Left lobe of liver (tissue), 2 donors: ENCODE data around the gene ARHGEF16. TPM values are rescaled to one million over a fixed set of nuclear protein-coding genes. Genes with fewer than 3 reads are reported as not detected.
A peak's percentile ranks its signal among the peaks of the same experiment; 100 is the strongest.

ENCODE experiments used
- ATAC-seq: fragments of 200-7000 bp; cut with Tn5 transposase; one replicate; pipeline ENCODE4 v1.9.1; 2020; ENCODE audit warnings: mild to moderate bottlenecking, moderate library complexity
- DNase-seq: peaks from one replicate; pipeline ENCODE4 v3.0.0-alpha.2; 2020; ENCODE audit warnings: low spot score
- total RNA-seq: library from RNA; stranded (reverse); gene quantifications from one replicate; pipeline ENCODE4 v1.2.1, GENCODE V29; 2021
- donor health status: DM: no; HTN: no; CAD: no; lungs with moderate emphysema.
- donor health status: DM: no; HTN: yes; CAD: no.

ARHGEF16 gene
- total RNA-seq, 1 donor from 2014 or later, result 8.1 TPM

DNA sequence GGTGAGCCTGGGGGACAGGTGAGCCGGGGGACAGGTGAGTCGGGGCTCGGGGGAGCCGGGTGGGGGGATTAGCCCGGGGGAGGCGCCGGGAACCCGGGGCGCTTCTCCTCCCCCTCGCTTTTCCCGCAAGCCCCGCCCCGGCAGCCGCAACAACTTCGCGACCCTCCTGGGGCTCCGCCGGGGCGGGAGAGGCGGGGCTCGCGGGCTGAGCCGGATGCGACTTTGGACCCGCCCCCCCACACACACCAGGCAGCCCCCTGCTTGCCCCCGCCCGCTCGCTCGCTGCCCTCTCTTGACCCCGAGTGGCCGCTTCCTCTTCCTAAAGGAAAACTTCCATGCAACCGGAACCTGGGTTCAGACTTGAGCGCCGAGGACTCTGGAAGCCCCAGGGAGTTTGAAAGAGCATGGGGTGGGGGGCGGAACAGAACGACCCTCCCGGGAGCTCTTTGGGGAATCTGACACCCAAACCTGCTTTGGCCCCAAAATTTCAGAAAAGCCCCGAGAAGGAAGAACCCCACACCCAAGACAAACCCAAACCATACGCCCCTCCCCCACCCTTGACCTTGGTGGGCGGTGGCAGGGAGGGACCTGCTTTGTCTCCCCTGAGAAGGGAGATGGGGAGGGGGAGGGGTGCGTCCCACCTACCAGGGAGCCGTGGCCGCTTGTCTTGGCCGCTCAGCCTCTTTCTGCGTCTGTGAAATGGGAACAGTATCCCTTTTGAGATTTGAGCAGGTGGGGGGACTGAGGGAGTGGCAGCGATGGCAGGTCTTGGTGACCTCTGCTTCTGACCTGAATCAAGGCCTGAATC is 550 bp downstream of the ARHGEF16 start:
- peak; percentile 58 for DNase-seq
- ATAC-seq, result peak; percentile 26

DNA sequence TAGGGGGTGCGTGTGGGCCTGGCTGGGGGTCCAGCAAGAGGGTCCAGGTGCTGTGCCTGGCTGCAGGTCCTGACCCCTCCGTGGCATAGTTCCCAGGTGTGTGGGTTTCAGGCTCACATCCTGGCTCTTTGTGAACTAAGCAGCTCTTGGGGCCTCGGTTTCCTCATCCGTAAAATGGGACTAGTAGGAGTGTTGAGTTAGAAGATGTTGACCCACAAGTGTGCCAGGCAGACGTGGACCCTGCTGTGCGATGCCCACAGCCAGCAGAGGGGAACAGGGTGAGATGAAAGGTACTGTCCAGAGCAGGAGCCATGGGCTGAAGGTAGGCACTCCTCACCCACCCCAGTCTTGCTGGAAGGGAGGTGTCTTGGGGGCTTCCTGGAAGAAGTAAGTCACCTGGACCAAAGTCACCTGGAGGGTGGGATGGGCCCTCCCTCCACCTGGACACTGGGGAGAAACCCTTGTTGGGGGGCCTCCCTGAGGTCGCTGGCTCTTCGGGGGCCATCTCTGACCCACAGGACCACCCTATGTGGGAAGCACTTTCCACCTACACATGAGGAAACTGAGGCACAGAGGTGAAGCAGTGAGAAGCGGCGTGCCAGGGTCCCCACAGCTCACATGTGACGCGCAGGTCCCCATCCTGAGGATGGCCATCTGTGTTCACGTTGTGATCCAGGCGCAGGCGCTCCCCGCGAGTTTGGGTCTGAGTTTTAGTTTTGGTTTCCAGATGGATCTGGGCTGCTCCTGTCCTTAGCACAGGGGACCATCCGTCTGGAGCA is 1.4 kb downstream of the ARHGEF16 start:
- no peak for ATAC-seq
- DNase-seq, result no peak

DNA sequence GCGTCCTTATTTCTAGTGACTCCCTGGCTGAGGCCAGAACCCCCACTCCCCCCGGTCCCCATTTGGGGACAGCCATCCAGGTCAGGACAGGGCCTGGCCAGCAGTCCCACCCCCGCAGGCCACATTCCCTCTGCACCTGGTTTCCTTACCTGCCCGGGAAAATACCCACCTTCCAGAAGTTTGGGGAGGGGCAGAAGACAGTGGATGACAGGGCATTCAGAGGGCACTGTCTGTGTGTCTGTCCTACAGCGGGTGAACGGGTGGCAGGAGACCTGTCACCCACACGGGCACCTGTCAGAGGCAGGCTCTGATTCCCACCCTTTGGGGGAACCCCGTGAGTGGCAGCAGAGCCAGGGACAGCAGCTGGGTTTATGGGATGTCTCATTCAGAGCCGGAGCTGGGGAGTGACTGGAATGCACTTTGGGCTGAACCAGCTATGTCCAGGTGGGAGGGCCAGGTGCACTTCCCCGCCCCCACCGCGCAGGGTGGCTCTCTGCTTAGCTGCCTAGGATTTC is 2.0 kb downstream of the ARHGEF16 start:
- ATAC-seq (no peak), DNase-seq (no peak)

DNA sequence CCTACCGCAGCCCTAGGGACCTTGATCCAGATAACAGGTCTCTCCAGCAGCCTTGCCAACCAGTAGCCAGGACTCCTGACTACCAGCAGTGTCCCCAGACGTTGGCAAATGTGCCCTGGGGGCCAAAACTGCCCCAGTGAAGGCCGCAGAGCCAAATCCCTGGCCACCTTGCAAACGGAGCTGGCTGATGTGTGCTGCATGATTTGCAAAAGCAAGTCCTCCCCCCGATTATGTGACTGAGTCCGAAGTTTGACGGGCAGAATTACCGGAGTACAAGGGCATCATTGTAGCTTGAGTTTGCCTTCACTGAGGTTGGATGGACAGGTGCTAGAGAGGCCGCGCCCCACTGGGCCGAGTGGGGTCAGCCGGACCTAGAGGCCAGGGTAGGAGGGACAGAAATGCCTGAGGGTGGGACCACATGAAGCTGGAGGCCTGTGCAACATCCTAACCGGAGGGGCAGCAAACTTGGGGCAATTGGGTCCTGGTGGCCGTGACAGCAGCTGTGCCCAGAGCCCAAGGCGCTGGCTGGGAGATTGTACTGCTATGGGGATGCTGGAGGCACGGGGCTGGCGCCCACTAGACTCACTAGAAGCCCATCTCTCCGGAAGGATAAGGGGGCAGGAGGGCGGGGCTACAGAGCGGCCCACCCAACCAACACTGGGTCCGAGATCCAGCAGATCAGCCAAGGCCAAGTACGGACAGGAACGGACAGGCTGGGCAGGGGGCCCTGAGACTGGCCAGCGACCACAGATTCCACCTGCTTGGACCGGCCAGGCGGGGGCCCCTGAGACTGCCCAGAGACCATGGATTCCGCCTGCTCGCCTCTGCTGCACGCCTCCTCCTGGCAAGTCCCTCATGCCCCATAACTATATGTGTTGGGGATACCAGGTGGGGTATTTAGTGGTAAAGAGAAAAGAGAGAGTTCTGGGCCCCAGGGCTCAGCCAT is 2.8 kb downstream of the ARHGEF16 start:
- DNase-seq, result no peak
- no peak for ATAC-seq

DNA sequence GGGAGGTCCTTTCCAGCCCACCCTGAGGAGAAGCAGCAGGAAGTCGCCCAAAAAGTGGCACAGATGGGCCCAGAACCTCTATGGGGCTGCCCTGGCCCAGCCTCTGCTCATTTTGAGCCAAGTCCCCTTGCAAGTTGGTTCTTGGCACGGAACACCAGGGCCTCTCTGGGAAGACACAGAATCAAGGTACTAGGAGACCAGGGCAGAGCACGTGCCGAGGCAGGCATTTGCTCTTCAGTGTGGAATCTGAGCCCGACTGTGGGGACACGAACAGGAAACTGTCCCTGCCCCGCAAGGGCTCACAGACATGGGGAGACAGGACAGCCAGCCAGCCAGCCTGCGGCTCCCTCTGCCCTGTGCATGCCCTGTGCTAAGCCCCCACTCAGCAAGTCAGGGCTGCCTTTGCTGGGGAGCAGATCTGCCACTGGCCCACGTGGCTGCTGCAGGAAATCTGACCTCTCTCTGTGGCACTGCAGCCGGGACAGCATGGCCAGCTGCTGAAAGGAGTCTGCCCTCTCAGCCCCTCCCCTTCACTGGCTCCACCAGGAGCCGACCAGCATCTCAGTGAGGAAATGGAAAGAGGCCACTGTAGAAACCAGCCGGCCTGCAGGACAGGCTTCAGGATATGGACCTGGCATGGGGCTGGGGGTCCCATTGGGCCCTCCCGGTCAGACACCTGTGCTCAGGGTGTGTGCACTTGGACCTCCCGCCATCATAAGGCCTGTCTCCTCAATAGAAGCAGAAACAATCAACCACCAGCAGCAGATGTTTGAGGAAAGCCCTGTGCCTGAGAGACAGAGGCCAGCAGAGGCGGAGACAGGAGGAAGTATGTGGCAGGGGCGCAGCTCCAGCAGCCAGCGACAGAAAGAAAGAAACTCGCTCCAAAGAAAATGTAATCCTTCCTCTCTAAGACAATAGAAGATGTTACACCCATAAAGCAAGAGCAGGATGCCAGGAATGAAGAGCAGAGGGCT is 3.7 kb downstream of the ARHGEF16 start:
- no peak for ATAC-seq
- no peak for DNase-seq

DNA sequence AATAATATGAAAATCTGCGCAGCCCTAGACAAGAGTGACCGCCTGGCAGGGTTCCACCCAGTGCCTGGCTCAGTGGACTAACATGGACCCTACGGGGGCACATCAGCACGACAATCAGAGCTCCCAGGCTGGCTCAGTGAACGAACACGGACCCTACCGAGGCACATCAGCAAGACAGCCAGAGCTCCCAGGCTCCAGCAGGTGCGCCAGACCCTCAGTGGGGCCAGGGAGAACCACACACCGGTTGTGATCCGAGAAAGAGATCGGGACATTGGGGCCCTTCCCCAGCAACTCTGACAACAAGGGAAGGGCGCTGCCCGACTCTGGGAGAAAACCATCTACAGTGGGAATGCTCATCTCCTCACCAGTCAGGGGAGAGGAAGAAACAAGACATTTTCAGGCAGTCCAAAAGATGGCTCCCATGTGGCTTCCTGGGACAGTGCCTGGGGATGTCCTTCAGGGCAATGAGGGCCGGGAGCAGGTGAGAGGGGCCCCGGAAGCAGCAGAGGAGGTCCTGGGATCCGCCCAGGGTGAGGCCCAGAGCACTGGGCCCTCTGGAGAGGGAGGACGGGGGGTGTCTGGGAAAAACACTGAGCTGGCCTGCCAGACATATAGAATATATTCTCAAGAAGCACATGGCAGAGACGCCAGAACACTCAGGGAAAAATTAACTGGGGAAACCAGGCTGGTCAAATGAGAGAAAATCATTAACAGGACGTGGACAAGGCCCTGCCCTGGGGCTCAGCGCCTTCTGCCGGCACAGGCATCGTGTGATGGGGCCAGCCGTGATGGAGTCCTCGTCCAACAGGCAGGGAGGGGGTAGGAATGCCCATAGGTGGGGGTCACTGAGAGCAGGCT is 4.8 kb downstream of the ARHGEF16 start:
- DNase-seq, result no peak
- no peak for ATAC-seq

DNA sequence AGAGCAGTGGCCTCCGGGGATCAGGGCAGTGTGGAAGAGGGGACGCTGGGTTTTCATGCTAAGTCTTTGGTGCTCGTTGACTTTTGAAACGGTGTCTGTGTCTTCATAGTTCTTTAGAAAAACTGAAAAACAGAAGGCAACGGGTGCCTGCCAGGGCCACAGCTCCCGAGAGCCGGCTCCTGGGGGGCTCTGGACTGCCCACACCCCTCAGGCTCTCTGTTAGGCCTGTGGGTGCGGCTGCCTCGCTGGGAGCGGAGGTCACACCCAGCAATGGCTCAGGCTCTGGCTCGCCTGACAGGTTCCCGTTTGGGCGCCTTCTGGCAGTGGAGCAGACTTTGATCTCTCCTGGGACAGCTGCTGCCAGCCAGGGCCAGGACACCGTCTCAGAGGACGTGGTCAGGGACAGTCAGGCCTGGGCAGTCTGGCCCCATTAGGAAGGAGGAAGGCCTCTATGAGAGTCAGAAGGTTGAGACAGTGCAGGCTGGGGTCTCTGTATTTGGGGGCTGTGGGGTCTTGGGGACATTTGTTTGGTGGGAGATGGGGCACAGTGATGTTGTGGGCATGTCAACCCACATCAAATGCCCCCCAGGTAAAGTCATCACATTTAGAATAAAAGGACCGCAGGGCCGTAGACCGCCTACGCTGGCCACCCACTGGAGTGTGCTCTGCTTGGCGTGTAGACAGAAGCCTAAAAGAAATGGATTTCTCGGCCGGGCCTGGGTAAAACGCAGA is 5.6 kb downstream of the ARHGEF16 start:
- ATAC-seq (peak; percentile 95), DNase-seq (peak; percentile 84)

DNA sequence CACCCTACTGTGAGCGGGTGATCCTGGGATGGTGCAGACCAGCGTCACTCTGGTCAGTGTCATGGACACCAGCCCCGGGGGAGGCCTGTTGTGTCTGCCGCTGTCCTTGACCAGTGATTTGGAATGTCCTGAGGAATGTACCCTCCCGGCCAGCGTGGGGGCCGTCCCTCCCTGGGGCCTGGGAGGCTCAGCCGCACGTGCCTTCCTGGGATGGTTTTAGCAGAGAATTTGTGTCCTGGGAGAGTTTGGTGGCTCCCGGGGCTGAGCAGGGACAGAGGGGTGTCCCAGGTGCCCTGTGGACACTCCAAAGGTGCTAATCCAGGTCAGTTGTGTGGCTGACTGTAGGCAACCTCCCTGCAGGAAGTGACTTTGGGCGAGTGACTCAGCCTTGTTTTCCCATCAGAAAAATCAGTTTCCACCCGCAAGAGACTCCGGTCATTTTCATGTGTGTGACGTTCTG is 6.2 kb downstream of the ARHGEF16 start:
- no peak for DNase-seq
- peak; percentile 4 for ATAC-seq

DNA sequence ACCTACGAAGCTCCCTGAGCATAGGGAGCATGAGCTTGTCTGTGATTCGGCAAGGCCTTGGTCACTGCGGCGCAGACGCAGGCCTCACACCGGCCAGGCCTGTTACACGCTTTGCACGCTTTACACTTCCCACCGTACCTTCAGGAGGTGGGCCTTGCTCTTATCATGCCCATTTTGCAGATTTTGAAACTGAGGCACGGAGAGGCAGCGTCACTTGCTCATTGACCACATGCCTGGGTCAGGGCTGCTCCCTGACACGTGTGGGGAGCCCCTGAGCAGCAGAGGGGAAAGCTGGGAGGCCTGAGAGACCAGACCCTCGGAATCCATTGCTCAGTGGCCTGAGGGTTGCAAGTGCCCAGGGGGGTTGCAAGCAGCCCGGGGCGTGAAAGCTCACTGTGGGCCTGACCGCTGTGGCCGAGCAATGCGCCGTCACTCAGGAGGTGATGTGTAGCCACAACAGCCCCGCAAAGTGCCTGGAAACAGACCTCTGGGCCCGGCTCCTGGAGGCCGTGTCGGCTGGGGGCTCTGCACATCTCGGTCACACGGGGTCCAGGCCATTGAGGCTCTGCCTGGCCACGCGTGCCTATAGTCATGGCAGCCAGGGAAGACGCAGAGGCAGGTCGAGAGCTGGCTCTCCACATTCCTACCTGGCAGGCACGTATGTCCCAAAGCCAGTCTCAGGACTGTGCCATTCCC is 6.9 kb downstream of the ARHGEF16 start:
- no peak for DNase-seq
- no peak for ATAC-seq

DNA sequence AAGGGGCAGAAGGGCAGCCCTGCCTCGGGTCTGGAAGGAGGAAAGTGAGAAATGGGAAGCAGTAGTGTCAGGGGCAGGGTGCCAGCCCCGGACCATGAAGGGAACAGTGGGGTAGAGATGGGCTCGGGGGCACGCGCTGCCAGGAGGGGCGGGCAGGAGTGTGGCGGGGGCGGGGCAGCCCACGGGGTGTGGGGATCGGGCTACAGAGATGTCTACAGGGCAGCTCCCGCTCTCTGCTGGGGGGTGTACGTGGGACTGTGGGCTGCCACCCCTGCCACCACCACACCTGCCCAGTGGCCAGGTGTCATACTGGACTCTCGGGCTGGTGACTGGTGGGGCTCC is 7.4 kb downstream of the ARHGEF16 start:
- no peak for ATAC-seq
- DNase-seq, result no peak

DNA sequence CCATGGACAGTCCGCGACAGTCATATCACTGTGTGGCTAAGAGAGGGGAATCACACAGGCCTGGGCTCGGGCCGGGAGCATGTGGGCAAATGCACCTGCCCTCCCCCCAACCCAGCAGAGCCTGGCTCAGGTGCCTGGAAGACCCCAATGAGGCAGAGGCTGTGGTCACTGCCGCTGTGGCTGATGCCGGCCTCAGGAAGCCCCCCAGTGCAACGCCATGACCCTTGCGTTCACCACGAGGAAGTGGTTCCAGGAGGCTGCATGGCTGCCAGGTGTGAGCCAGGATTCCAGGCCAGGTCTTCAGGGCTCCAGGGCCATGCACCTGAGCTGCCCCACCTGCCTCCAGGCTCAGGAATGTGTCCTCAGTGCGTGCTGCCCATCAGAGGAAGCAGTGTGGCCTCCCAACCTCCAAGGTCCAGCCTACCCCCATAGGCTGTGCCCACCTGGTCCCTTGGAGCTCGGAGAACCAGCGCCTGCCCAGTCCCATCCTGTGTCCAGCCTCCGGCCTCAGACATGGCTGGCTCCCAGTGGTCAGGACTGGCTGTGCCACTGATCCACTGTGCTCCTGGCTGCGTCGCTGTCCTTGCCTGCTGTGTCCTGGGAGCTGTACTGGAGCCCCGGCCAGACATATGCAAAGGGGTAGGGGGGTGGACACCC is 8.0 kb downstream of the ARHGEF16 start:
- no peak for ATAC-seq
- DNase-seq, result no peak

DNA sequence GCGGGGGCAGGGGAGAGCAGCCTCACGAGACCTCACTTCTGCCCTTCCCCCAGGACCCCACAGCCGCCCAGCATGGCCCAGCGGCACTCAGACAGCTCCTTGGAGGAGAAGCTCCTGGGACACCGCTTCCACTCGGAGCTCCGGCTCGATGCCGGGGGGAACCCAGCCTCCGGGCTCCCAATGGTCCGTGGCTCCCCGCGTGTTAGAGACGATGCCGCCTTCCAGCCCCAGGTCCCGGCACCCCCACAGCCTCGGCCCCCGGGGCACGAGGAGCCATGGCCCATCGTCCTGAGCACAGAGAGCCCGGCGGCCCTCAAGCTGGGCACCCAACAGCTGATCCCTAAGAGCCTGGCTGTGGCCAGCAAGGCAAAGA is 8.5 kb downstream of the ARHGEF16 start:
- ATAC-seq (no peak), DNase-seq (no peak)

DNA sequence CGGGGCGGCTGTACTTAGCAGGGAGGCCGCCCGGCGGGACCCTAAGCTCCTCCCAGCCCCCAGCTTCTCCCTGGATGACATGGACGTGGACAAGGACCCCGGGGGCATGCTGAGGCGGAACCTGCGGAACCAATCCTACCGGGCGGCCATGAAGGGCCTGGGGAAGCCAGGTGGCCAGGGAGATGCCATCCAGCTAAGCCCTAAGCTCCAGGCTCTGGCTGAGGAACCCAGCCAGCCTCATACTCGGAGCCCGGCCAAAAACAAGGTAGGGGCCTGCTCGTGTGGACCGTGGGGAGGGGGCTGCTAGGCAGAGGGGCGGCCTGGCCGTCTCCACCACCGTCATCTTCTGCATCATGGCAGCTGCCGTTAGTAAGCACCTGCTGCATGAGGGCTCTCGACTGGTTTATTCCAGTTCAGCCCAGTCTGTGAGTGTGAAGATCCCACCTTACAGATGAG is 9.0 kb downstream of the ARHGEF16 start:
- DNase-seq (no peak), ATAC-seq (no peak)

DNA sequence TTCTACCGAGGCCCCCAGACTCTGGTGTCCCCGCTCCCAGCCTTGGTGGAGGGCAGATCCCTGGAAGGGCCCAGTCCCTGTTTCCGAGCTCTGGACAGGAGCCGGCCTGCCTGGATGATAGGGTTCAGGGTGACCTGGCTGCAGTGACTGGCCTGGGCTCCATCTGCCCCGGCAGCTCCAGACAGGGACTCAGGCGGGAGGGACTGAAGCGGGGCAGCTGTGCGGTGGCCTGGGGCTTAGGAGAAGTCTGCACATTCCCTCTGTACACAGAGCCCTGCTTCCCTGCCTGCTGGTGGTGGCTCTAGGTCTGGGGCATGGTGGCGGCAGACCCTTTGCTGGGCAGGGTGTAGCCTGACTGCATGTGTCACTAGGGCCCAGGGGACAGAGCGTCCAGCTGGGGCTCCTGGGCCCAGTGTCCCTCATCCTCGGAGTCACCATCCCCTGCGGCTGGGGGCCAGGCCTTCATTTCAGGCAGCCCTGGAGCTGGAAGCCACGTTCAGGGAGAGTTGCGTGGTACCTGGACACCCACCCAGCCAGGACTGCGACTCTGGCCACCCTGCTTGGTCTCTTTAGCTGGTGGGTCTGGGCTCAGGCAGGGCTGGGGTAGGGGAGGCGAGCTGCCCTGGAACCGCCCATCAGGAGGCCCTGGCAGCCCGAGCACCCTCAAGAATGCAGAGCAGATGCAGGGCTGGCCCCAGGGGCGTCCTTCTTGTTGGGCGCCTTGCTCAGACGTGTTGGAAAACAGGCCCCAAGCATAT is 9.6 kb downstream of the ARHGEF16 start:
- no peak for ATAC-seq
- no peak for DNase-seq

DNA sequence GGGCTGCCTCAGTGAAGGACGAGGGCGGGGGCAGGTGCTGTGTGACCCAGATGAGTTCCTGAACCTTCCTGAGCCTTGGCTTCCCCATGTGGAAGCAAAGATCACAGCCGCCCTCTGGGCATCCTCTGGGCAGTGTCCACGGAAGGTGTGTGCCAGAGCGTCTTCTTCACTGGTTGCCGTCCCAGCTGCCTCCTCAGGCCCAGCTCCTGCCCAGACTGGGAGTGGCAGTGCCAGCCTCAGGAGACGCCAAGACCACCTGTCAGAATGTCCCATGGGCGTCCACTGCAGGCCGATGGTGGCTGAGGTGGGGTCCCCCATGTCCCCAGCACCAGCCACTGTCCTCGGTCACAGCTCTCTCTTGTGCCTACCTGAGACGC is 10.2 kb downstream of the ARHGEF16 start:
- ATAC-seq, result no peak
- no peak for DNase-seq
